GM18526 (cell line): ENCODE measurements around the gene SHB.

ENCODE experiments used
- POLR2A ChIP-seq: IDR thresholded peaks from 3 replicates; pipeline ENCODE4 v1.6.1; 2011; ENCODE audit not compliant: insufficient read length; ENCODE audit errors: extremely low read depth

SHB gene

DNA sequence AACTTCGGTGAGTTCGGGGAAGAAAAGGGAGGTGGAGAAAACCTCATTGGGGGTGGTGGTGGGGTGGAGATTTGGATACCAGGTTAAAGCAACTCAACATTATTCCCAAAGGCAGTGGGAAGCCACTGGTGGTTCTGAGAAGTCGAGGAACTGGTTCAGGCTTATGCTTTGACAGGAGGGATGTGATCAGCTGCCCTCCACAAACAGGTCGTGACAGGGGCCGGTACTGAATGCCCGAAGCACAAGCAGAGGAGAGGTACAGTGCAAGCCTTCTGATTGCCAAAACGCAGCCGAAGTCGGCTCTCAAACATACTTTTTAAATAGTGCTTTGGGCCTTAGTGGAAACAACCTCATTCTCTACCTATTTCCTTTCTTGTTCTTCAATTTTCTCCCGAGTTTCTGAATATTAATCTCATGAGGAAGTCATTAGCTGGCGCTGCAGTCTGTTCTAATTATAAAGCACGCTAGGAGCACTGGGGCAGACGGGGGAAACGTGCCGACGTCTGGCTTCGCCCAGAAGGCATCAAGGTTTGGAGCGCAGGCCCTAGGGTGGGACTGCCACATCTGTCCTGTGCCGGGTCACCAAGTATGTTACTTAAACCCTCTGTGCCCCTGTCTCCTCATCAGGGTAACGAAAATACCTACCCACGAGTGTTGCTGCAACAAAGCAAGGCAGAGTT is 27.3 kb downstream of the SHB start:
- TF ChIP-seq POLR2A, result no peak

DNA sequence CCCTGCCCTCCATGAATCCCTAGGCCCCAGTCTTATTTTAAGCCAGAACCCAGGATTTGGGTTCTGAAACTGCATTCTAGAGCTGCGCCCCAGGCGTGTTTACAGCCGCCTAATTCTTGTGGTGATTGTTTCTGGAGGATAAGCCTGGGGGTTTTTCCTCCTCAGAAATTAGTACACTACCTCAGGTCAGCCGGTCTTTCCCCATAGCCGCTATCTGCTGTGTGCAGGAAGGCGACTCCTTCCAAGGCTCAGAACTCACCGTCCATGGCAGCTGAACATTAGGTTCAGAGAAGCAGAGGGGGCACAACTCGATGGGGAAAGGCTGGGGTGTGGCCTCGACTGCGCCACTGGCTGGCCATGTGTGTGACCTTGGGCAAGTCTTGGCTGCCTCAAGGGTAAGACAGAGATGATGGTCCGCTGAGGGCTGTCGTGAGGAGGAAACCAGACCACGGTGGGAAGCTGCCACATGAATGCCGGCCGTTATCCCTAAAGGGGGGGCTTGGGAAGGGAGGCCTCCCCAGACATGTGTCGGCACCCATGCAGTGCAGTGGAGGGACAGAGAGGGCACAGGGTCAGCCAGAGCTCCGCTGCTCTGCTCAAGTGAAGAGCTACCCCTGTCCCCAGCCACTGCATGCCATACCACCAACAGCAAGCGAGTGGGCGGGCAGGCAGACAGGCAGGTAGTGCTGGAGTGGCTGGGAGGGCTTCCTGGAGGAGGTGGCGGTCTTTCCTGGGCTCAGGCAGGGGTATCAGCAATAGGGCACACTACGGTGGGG is 28.9 kb downstream of the SHB start:
- no peak for TF ChIP-seq POLR2A

DNA sequence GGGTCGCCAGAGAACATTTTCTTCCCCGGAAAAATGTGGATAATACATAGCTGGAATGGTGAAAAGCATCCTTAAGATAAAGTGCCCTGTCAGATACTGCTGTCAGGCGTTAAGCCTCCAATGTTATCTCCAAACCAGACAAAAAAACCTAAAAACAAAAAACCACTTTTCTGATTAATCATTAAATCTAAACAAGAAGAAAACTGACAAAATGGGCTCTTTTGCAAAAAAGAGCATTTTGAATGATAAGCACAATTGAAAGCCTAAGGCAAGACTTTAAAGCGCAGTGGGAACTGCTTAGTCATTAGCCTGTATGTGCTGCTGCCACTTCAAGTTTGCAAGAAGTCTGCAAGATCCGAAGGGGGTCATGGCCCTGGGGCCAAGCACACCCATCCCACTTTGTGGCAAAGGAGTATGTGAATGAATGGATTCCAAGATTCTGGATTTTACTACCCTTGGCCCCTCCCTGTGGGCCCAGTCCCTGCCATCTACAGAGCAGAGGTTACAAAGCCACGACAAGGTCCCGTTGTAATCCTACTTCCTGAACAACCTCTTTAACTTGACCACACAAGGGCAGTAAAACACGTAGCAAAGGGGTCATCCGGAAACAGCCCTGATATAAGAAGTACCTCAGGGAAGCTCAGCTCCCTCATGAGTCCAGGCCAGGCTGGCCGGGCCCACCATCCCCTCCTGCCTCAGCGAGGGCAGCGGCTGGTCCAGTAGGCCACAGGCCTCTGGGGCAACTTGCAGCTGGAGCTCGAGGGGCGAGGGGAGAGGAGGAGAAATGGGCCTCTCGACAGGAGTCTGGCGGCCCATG is 29.7 kb downstream of the SHB start:
- no peak for TF ChIP-seq POLR2A

DNA sequence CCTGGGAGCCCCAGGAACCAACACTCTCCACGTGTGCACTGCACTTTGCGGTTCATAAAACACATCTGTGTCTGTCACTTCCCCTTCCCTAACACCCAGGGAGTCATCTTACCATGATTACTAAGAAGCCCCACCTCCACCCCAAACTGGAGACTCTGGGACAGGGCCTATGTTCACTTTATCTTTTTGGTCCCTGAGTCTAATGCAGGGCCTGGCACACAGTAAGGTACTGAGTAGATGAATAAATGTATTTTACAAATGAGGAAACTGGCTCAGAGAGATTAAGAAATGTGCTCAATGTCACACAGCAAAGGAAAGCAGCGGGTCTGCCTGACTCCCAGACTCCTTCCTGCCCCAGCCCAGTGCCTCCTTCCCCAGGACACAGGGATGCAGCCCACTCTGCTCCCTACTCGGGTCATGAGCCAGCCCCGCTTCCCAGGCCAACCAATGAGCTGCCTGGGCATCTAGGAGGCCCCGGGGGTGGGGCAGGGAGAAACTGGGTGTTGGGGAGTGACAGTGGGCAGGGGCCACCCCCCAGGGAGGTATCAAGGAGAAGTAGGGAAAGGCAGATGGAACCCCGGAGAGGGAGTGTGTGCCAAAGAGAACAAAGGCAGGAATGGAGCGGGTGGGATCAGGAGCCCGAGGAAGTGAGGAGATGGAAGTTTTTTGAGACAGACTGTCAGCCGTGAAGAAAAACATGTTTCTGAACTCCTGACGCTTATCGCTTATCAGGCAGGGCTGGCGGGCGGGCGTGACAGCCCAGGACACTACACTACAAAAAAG is 30.5 kb downstream of the SHB start:
- TF ChIP-seq POLR2A, result no peak

DNA sequence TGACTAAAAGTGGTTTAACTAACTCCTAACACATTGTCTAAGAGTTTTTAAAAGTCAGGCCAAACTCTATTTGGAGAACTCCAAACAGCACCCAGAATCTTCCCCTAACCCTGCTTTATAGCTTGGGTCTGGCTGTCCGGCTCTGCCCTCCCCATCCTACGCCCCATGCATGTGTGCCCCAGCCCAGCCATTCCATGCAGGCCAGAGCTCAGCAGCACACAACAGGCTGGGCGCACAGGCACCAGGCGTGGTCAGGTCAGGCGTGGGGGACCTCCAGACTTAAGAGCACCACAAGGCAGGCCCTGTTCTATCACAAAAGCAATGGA is 31.1 kb downstream of the SHB start:
- no peak for TF ChIP-seq POLR2A

DNA sequence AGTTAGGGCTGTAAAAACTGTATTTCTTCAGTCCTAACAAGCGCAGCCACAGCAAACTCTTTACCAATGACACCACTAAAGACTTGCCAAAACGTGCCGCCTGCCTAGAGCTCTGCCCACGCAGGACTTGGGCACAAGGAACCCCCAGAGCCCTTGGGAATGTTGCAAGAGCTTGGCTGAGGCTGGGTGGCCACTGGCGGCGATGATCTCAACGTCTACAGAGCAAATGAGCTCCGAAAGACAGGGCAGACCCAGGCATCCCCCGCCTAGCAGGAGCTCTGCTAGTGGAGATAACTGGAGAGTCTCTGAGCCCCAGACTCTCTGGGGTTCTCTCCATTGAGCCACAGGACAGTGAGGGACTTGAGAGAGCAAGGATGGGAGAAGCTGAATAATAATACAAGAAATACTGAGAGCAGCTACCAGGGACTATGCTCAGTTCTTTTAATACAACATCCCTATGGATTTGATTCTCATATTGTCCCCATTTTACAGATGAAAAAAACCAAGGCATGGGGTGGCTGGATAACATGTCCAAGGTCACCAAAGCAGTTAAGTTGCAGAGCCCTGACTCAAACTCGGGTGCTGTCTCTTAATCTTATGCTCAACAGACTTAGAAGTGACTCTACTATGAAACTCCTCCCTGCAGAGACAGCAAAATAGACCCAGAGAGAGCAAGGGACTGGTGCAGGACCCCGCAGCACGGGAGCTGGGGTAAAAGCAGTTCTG is 32.5 kb downstream of the SHB start:
- TF ChIP-seq POLR2A, result no peak

DNA sequence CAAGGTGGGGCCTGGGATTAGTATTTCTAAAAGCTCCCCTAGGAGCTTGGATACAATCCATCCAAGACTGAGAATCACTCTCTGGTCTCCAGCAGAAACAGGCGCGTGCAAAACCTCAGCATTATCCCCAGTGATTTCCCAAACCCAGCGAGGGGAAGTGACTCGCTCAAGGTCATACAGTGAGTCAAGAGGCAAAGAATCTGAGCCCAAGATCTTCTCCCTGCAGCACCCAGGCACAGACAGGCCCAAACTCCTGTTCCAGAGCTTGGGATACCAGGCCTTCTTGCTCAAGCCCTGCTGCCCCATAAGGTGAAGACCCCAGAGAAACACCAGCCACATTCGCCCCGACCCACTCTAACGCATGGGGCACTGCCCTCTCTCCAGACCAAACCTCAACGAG is 33.2 kb downstream of the SHB start:
- no peak for TF ChIP-seq POLR2A

DNA sequence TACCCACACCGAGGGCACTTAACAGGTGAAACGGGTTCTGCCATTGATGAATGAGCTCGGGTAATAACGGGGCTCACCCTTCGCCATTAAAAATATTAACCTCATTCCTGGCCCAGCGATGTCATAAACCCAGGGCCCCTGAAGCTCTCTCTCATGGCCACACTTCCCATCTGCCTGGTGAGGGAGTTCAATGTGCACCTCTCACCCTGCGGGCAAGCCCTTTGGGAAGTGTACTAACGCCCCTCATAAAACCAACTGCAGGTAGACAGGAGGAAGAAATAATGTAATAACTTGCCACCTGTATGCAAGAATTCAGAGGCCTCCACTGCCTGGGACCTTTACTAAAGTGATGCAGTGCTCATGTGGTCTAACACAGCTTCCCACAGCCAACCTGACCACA is 35.1 kb downstream of the SHB start:
- no peak for TF ChIP-seq POLR2A

DNA sequence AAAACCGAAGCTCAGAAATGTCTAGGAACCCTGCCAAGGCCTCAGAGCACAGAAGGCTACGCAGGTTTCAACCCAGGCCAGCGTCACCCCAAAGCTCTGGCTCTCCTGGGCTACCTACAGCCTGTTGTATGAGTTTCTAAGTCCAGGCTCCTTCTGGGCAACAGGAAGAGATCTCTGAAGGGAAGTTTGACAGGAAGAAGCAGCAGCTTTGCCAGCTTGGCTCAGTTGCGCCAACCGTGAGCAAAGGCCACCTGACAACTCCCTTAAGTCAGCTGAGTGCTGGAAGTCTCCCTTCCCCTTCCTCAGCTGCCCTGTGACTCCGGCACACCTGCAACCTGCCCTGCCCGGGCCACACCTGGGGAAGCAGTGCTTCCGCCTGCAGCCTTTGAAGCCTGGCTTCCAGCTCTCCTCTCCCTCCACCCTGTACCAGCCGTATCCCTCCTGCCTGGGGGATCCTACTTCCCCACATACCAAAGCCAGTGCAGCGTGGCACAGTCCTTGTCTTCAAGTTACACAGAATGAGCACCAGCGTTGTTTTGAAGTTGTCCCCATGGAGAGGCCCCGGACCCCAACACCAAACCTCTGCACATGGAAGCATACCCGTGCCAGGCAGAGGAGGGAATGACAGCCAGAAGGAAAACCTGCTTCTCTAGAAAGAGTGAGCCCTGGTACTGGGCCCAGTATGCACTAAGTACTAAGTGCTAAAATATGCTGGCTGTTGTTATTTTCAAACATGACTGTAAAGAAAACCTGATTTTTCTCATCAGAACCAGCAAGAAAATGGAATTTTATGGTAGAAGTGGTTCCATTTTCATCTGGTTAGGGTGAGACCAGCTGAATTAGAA is 36.5 kb downstream of the SHB start:
- TF ChIP-seq POLR2A, result no peak

DNA sequence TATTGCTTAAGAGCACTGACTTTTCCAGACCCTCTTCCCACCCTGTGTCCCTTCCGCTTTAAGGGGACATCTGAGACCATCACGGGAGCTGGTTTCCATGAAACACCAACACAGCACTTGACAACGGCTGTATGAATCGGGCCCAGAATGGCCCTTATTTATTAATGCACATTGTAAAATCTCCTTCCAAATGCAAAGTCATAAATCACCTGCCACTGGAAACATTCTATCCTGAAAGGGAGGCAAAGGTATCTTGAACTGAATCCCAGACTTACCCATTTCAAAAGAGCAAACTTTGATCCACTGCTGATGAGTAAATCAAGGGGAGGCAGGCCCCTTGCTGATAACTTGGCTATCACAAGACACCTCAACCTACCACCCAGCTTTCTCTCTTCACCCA is 37.4 kb downstream of the SHB start:
- TF ChIP-seq POLR2A, result no peak

DNA sequence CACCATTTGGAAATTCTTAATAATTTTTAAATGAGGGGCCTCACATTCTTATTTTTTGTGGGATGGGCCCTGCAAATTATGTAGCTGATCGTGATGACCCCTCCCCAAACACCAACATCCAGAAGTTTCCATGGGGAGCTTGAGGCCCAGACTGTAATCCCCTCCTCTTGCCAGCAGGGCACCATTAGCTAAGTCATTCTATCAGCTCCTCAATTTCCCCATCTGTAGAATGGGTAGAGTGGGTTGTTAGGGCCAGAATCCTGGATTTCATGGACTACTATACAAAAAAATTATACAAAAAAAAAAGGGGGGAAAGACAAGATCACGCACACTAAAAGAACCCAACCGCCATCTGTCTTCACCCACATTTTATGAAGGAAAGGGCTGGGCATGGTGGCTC is 38.4 kb downstream of the SHB start:
- no peak for TF ChIP-seq POLR2A

DNA sequence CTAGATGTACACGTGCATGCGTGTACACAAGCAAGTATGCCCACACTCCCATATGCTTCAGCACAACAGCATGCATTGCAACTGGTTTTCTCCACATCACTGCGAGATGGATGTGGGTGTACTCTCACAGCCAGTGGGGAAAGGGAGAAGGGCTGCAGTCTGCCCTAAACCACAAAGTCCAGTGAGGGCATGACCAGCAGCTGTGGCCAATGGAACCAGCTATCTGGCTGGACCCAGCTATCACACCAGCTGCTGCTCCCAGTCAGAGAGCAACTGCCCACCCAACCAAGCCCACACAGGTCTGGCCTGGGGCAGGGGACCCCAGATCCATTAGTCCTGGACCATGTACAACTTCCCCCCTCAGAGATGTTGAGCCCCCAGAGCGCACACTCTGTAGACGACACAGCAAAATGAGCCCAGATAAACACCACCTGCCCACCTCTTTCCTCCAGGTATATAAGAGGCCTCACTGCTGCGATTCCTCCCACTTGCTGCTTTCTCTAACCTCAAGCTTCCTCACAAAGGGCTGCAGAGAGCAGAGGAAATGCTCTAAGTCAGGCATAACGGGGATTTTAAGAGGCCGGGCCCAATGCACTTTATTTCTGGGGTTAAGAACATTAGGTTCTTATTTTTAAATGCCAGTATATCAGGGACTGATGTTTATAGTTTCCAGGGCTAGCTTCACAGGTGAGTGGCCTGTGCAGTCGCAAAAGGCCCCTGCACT is 39.0 kb downstream of the SHB start:
- no peak for TF ChIP-seq POLR2A

DNA sequence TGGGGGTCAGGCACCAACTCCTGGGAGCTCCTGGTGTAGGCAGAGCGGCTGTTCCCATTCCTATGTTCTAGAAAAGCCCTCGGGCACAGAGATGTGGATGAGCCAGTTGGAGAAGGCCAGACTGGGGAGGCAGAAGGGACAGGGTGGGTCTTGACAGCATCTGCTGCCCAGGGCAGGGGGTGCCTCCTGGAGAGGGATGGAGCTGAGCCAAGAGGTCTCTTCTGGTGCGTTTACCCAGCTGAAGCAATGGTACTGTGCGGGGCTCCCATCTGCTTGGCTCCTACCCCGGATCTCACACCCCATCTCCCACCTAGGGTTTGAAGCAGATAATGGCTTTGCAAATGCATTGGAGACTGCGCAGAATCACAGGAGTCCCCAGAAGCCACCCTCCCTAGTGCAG is 41.3 kb downstream of the SHB start:
- TF ChIP-seq POLR2A, result no peak
